Kidney glomerular epithelial cell (primary cell): Measurements from ENCODE around the gene NHSL2.
"Not testable (repeated sequence)": the region's sequence is repeated elsewhere in the genome, so short reads cannot be mapped to it uniquely, and the experiment has no call there.

Experiments
- DNase-seq: peaks from one replicate; lab custom pipeline; 2025; lab: John Stamatoyannopoulos, UW

The NHSL2 gene

GRCh38 chrX:71910643-71910985 lies at the start of gene NHSL2:
Gene NHSL2, plus strand, starts transcription at chrX:71910845.
- DNase-seq = peak; percentile 7

DNA sequence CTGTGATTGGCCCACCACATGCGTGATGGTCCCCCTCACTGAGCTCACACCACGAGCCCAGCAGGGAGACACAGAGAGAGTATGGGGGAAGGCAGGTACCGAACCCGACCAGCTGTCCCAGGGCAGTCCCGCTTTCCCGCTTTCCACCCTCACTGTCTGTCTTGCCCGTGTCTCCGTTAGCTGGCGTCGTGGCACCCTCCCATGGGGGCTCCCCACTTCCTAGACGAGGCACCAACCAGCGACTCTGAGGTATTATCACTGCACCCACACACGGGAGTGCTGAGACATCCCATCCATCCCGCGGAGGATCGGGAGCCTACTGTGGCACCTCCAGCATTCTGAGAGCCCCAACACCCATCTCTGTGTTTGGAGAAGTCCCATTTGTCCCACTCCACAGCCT lies 43.0 kb upstream of the NHSL2 start:
- DNase-seq = no peak

DNA sequence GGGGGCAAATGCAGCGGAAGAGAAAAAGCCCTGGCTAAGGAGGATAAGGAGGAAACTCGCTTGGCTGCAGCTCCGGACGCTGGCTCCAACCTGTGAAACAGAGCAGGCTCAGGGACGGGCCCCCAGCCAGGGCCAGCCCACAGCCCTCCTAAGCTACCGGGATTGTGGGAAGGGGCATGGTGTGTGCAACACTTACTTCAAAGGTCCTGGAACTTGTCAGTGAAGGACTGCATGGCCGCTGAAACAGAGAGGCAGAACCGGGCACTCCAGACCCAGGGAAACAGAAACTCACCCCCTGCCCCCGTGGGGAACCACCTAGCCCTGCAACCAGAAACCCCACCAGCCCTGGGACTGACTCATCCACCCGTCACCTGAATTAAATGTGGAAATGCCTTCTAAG lies 41.1 kb upstream of the NHSL2 start:
- not testable (repeated sequence) for DNase-seq

GRCh38 chrX:71870208-71871098 lies 40.2 kb upstream of the NHSL2 start:
- peak; percentile 0 for DNase-seq

- peak; percentile 26 for DNase-seq
These were observed 39.3 kb upstream of the NHSL2 start for GRCh38 chrX:71871367-71871766.

GRCh38 chrX:71872542-71873458 lies 37.8 kb upstream of the NHSL2 start:
- DNase-seq = no peak

DNA sequence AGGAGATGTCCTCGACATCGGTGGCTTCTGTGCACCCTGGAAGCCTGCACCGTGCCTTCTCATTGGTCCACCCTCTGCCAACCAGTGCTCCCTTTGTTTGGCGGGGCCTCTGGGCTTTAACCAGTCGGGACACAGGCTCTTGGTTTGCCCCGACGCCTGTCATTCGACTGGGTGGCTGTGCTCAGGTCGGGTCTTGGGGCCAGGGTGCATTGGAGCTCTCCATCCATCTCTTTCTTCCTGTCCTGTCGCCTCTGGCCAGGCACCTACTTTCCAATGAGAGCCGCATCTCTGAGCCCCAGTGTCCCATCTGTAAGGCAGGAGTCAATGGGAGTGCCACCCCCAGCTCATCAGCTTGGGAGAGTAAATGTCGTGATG lies 37.2 kb upstream of the NHSL2 start:
- no peak for DNase-seq

GRCh38 chrX:71876841-71877240 lies 33.8 kb upstream of the NHSL2 start:
- not testable (repeated sequence) for DNase-seq

- no peak for DNase-seq
These were observed 25.5 kb upstream of the NHSL2 start for GRCh38 chrX:71885099-71885498.

DNA sequence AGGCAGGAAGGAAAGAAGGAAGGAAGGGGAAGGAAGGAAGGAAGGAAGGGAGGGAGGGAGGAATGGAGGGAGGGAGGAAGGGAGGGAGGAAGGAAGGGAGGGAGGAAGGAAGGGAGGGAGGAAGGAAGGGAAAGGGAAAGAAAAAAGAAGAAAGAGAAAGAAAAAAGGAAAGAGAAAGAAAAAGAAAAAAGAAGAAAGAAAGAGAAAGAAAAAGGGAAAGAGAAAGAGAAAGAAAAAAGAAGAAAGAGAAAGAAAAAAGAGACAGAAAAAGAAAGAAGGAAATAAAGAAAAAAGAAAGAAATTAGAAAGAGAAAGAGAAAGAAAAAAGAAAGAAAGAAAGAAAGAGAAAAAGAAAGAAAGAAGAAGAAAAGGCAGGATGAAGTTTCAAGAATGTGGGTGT lies 15.0 kb upstream of the NHSL2 start:
- no peak for DNase-seq

- DNase-seq = no peak
These were observed 4.5 kb upstream of the NHSL2 start for GRCh38 chrX:71906144-71906543.

DNA sequence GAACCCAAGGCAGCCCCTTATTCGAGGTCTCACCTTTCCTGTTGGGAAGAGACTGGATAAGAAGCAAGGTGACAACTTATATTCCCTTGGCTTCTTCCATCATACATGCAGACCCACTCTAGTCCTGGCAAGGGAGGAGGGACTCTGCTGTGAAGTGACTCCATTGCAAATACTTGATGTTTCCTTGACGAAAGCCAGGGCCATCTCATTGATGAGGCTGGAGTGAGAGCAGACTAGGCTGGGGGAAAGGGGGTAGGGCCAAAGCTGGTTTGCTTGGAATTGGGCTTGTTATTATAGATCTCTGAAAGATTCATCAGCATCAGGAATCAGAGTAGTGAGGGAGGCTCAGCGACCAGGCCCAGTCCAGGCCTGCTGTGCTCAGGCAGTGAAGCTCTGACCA lies 2.3 kb upstream of the NHSL2 start:
- DNase-seq = no peak

- no peak for DNase-seq
These were observed 689 bp upstream of the NHSL2 start for GRCh38 chrX:71909956-71910355.

DNA sequence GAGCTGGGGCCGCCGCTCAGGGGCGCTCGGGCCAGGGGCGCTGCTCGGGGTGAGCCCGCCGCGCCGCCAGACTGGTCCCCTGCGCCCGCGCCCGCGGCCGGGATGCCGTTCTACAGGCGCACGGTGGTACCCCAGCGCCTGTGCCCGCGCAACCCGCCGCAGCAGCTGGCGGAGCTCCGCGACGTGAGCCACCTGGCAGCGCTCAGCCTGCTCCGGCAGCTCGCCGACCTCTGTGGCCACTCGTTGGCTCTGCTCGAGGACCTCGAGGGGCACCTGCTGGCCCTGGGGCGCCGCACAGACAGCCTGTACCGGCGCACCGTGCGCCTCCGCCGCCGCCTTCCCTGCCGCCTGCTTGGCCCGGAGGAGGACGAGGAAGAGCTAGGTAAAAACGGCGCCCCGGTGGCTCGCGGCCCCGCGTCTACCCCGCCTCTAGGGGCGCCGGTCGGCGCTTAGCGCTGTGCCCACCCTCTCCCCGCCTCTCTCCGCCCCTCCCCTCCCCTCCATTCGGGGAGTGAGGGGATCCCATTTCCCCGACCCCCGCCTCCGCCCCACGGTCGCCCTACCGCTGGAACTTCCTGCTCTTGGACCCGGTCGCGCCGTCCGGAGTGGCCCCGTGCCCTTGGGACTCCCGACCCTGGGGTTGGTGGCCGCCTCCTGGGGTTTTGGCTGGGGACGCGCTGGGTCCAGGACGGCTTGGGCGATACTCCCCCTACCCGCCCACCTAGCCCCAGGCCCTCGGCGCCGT lies 513 bp downstream of the NHSL2 start:
- DNase-seq = peak; percentile 4

DNA sequence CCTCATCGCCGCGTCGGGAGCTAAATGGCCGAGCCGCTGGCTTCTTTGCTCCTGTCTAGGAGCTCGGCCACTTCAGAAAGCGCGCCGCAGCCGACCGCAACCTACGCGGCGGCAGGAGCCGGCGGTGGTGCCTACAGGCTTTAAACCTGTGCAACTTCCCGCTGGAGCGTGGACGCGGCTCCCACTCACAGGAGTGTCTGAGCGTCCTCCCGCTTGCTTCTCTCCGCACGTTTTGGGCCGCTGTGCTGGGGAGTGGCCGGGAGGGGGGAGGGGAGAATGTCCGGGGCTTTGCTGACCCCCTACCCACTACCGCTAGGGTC lies 1.0 kb downstream of the NHSL2 start:
- no peak for DNase-seq

DNA sequence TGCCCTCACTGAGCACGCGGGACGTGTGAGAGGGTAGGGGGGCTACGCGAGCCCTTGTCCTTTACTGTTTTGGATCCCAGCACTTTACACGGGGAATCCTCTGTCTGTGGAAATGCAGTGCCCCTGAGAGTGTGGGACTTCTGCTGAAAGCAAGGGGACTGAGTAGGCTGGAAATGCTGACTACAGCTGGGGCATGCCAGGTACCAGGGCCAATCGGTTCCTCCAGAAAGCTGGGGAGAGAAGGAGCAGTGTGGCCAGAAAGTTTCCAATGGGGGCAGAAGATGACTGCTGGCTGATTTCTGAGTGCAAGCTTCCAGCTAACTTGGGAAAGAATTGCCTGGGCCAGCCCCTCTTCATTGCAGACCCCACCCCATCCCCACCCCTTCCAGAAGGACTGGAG lies 1.5 kb downstream of the NHSL2 start:
- DNase-seq = no peak

DNA sequence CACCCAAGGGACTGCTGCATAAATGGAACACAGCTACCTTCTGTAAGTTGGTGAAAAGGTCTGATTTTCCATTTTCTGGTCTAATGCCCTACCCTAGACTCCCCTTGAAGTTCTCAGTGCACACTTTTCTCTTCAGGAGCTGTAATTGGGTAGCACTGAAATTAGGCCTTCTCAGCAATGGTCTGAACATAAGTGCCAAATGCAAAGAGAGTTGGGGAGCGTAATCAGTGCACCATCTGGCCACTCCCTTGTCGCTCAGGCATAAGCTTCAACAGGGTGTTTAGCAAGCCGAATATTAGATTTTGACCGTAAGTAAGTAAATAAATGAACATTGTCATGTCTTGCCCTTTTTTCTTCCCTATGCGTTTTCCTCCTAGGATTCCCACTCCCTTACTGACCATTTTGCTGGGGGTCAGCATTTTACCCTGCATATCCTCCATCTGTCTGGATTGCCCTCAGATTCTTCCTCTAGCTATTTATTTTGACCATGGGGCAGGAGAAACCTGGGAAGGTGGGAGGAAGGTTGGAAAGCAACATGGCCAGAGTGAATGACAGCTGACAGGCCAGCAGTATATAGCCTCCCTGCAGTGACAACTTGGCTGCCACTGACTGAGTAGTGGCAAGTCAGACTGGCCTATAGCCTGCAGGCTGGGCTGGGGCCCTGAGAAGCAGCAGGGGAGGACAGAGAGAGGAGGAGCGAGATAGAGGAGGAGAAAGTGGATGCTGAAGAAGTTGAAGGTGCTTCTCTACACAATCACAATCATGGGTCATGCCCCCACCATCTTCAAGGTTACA lies 2.7 kb downstream of the NHSL2 start:
- DNase-seq = no peak

DNA sequence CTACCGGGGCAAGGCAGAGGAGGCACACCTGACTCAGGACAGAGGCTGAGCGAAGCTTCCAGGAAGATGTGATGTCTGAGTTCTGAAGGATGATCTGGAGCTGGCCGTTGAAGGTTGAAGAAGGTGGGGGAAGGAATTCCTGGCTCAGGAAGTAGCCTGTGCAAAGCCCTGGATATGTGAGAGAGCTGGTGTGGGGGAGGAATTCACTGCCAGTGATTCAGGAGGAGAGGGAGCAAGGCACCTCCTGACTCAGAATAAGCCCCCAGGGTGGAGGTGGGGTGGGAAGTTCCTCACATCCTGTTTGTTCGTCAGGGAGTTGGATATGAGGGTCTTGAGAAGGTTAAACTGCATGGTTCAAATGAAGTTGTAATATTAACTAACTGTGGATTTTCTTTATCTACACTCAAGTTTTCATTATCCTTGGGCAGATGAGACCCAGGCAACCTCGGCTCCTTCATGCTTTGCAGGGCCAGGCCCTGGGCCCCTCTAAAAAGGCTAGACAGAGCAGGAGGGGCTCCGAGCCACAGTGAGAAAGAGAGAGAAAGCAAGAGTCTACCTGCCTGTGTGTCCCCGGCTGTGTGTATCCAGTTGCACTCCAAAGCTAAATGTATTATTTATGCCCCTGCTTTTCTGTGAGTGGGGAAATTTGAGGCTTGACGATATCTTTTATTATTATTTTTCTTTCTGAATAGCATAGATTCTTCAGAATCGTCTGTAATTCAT lies 7.1 kb downstream of the NHSL2 start:
- DNase-seq = peak; percentile 77

GRCh38 chrX:71919431-71919830 lies 8.8 kb downstream of the NHSL2 start:
- no peak for DNase-seq

- no peak for DNase-seq
These were observed 9.2 kb downstream of the NHSL2 start for GRCh38 chrX:71919886-71920285.

- no peak for DNase-seq
These were observed 12.0 kb downstream of the NHSL2 start for GRCh38 chrX:71922686-71923085.
